A549 (cell line): ENCODE data around the gene MAML3. TPM values are rescaled to one million over a fixed set of nuclear protein-coding genes. Genes with fewer than 3 reads are reported as not detected.

Experiments
- ATAC-seq, 2 experiments: fragments of 200-7000 bp in 1 of 2; fragments of >200 bp in 1 of 2; cut with Nextera tagmentation in 1 of 2; cut with Tn5 transposase in 1 of 2; 3 replicates each; pipeline versions ENCODE4 v1.8.0 to v1.9.1; 2018 to 2020; ENCODE audit warnings: mild to moderate bottlenecking in 1 of 2, moderate library complexity in 1 of 2
- CTCF ChIA-PET: fragments of 300-600 bp; sonication (Branson Sonifier 250); formaldehyde crosslinking; extraction: SDS; loops from one replicate; lab custom pipeline; 2021; ENCODE audit warnings: antibody characterized with exemption, inconsistent platforms; lab: Yijun Ruan, JAX
- POLR2A ChIA-PET: fragments of 350-600 bp; formaldehyde crosslinking; extraction: SDS; loops from one replicate; lab custom pipeline; 2021; ENCODE audit warnings: antibody characterized with exemption, inconsistent platforms; lab: Yijun Ruan, JAX
- DNase-seq, 2 experiments: peaks; one replicate each; pipeline versions ENCODE4 v3.0.0 to v3.0.0-alpha.2; 2011 to 2016; ENCODE audit warnings: low read depth in 1 of 2, low spot score in 1 of 2
- FAIRE-seq: peaks from 2 replicates; lab custom pipeline; 2011; peaks lifted over from hg19 to GRCh38; lab: Jason Lieb, UNC
- H3K27ac ChIP-seq, 2 experiments: fragments of >200 bp; sonication (Bioruptor Twin); formaldehyde crosslinking; 3 replicates each; pipeline ENCODE4 v1.5.1; 2016 to 2017
- H3K4me1 ChIP-seq: fragments of >200 bp; sonication (Bioruptor Twin); formaldehyde crosslinking; 3 replicates; pipeline ENCODE4 v1.6.1; 2016
- H3K4me2 ChIP-seq: fragments of >200 bp; sonication (Bioruptor Twin); formaldehyde crosslinking; 3 replicates; pipeline ENCODE4 v1.6.1; 2016
- H3K4me3 ChIP-seq: fragments of >200 bp; sonication (Bioruptor Twin); formaldehyde crosslinking; 3 replicates; pipeline ENCODE4 v1.5.1; 2016
- H3K9me3 ChIP-seq: fragments of >200 bp; sonication (Bioruptor Twin); formaldehyde crosslinking; 3 replicates; pipeline ENCODE4 v1.6.1; 2016
- BCL3 ChIP-seq: fragments of >200 bp; sonication (Bioruptor Twin); formaldehyde crosslinking; IDR thresholded peaks from 3 replicates; pipeline ENCODE4 v1.6.1; 2016
- BHLHE40 ChIP-seq: IDR thresholded peaks from 2 replicates; pipeline ENCODE4 v1.6.1; 2012; ENCODE audit warnings: low read depth, low read length, inconsistent platforms
- CBX2 ChIP-seq: fragments of 200-600 bp; sonication (generic); IDR thresholded peaks from 2 replicates; pipeline ENCODE4 v1.6.1; 2016; ENCODE audit warnings: low read depth, mild to moderate bottlenecking, borderline replicate concordance
- CEBPB ChIP-seq, 2 experiments: fragments of >200 bp in 1 of 2; sonication (Bioruptor Twin) in 1 of 2; formaldehyde crosslinking in 1 of 2; IDR thresholded peaks; 2 replicates each; pipeline ENCODE4 v1.6.1; 2012 to 2016
- EHMT2 ChIP-seq: fragments of 200-600 bp; sonication (generic); IDR thresholded peaks from 2 replicates; pipeline ENCODE4 v1.6.1; 2016; ENCODE audit warnings: antibody characterized with exemption, low read depth, mild to moderate bottlenecking, moderate library complexity
- EP300 ChIP-seq, 2 experiments: fragments of >200 bp; sonication (Bioruptor Twin); formaldehyde crosslinking; IDR thresholded peaks; 2 replicates in 1 of 2; 3 replicates in 1 of 2; pipeline ENCODE4 v1.6.1; 2016 to 2017
- FOSL2 ChIP-seq, 2 experiments: fragments of 450-650 bp in 1 of 2; fragments of >200 bp in 1 of 2; sonication (Bioruptor Twin) in 1 of 2; formaldehyde crosslinking; IDR thresholded peaks; 2 replicates each; pipeline versions ENCODE4 v1.5.0 to v1.6.1; 2016 to 2020; ENCODE audit warnings: mild to moderate bottlenecking in 1 of 2, moderate library complexity in 1 of 2
- GATA3 ChIP-seq: IDR thresholded peaks from 2 replicates; pipeline ENCODE4 v1.6.1; 2012; ENCODE audit warnings: borderline replicate concordance
- HDAC2 ChIP-seq: fragments of 200-600 bp; sonication (generic); IDR thresholded peaks from 2 replicates; pipeline ENCODE4 v1.6.1; 2016
- HEYL ChIP-seq: fragments of 250-450 bp; sonication (Bioruptor Pico); IDR thresholded peaks from 2 replicates; pipeline ENCODE4 v1.8.0; 2021; ENCODE audit warnings: mild to moderate bottlenecking, moderate library complexity
- HOXB13 ChIP-seq: fragments of 250-450 bp; sonication (Bioruptor Pico); IDR thresholded peaks from 2 replicates; pipeline ENCODE4 v1.5.0; 2020; ENCODE audit warnings: low read depth, mild to moderate bottlenecking, moderate library complexity
- JUN ChIP-seq, 2 experiments: fragments of >200 bp; sonication (Bioruptor Twin); formaldehyde crosslinking; IDR thresholded peaks; 2 replicates in 1 of 2; 3 replicates in 1 of 2; pipeline ENCODE4 v1.6.1; 2016 to 2017
- JUNB ChIP-seq: fragments of >200 bp; sonication (Bioruptor Twin); formaldehyde crosslinking; IDR thresholded peaks from 2 replicates; pipeline ENCODE4 v1.6.1; 2016
- MAFK ChIP-seq: fragments of 450-650 bp; IDR thresholded peaks from 2 replicates; pipeline ENCODE4 v1.6.1; 2014; ENCODE audit not compliant: partially characterized antibody
- MAX ChIP-seq: IDR thresholded peaks from 2 replicates; pipeline ENCODE4 v1.6.1; 2012
- MAZ ChIP-seq: fragments of 150-350 bp; IDR thresholded peaks from 2 replicates; pipeline ENCODE4 v1.6.1; 2014; ENCODE audit warnings: antibody characterized with exemption, low read depth, low read length, borderline replicate concordance
- NFE2L2 ChIP-seq: fragments of 150-350 bp; conservative IDR thresholded peaks from 2 replicates; pipeline ENCODE4 v1.6.1; 2014; ENCODE audit warnings: low read length
- NR3C1 ChIP-seq: fragments of >200 bp; sonication (Bioruptor Twin); formaldehyde crosslinking; IDR thresholded peaks from 3 replicates; pipeline ENCODE4 v1.6.1; 2017
- PHF8 ChIP-seq: fragments of 200-600 bp; sonication (generic); IDR thresholded peaks from 2 replicates; pipeline ENCODE4 v1.6.1; 2016; ENCODE audit warnings: low read depth, mild to moderate bottlenecking, antibody characterized with exemption, moderate library complexity, borderline replicate concordance
- RARB ChIP-seq: fragments of 250-450 bp; sonication (Bioruptor Pico); IDR thresholded peaks from 2 replicates; pipeline ENCODE4 v1.8.0; 2021; ENCODE audit warnings: mild to moderate bottlenecking, moderate library complexity
- RNF2 ChIP-seq: fragments of 200-600 bp; sonication (generic); IDR thresholded peaks from 2 replicates; pipeline ENCODE4 v1.6.1; 2016; ENCODE audit warnings: low read depth, mild to moderate bottlenecking, antibody characterized with exemption, moderate library complexity, borderline replicate concordance
- TP53 ChIP-seq: fragments of 250-450 bp; sonication (Bioruptor Pico); IDR thresholded peaks from 2 replicates; pipeline ENCODE4 v1.5.0; 2021; ENCODE audit warnings: mild to moderate bottlenecking, moderate library complexity
- ZC3H11A ChIP-seq: fragments of 450-650 bp; IDR thresholded peaks from 2 replicates; pipeline ENCODE4 v1.6.1; 2014; ENCODE audit warnings: antibody characterized with exemption, mild to moderate bottlenecking
- whole genome bisulfite sequencing: methylation state at CpG from one replicate; pipeline ENCODE4 v1.1.6; 2017; ENCODE audit errors: missing lambda C conversion rate; 5-methylcytosine and 5-hydroxymethylcytosine counted together
- polyA plus RNA-seq, 4 experiments: library from polyadenylated mRNA; depleted of rRNA in 3 of 4; stranded (reverse); fragments of >200 nt; fragmentation: RNase III in 1 of 4; extraction: RNeasy Plus Mini Kit Qiagen cat#74134 plus additional on column Dnase treatment in 1 of 4; gene quantifications; 2 replicates in 3 of 4; 3 replicates in 1 of 4; pipeline ENCODE4 v1.2.3, GENCODE V29; 2011 to 2017
- TF ChIP-seq, protein P1 (sequence below): fragments of >200 bp; sonication (Bioruptor Twin); formaldehyde crosslinking; IDR thresholded peaks from 3 replicates; pipeline ENCODE4 v1.5.1; 2016
- TF ChIP-seq, protein P2 (sequence below): IDR thresholded peaks from 2 replicates; pipeline ENCODE4 v1.6.1; 2012; ENCODE audit warnings: low read depth, borderline replicate concordance

MAML3 gene
- polyA plus RNA-seq, 2 of the 4 experiments (the other 2 are of a cell fraction): 9.0 to 22.2 TPM

GRCh38 chr4:140042634-140043033 is 111.3 kb downstream of the MAML3 start:
- H3K9me3 ChIP-seq: no peaks in the 10 kb centered on the region
- no peak overlapping the region for H3K4me2 ChIP-seq
- no peak overlapping the region for H3K4me3 ChIP-seq
- DNase-seq: no peak
- peak overlapping the region; percentile 29 to 65; a peak in 4 of 6 replicates for H3K27ac ChIP-seq
- TF ChIP-seq, protein P1, sequence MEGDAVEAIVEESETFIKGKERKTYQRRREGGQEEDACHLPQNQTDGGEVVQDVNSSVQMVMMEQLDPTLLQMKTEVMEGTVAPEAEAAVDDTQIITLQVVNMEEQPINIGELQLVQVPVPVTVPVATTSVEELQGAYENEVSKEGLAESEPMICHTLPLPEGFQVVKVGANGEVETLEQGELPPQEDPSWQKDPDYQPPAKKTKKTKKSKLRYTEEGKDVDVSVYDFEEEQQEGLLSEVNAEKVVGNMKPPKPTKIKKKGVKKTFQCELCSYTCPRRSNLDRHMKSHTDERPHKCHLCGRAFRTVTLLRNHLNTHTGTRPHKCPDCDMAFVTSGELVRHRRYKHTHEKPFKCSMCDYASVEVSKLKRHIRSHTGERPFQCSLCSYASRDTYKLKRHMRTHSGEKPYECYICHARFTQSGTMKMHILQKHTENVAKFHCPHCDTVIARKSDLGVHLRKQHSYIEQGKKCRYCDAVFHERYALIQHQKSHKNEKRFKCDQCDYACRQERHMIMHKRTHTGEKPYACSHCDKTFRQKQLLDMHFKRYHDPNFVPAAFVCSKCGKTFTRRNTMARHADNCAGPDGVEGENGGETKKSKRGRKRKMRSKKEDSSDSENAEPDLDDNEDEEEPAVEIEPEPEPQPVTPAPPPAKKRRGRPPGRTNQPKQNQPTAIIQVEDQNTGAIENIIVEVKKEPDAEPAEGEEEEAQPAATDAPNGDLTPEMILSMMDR: no peak
- TF ChIP-seq MAZ (no peak), BHLHE40 (no peak), RARB (CRISPR knock-in tag) (no peak)
- ATAC-seq: no peak
- FAIRE-seq: no peak
- ChIA-PET CTCF (no interaction called here), POLR2A (no interaction called here)
- peaks cover 77% of the 10 kb centered on the region for H3K4me1 ChIP-seq
- WGBS: 84% methylated on average over 4 of the region's 4 CpGs

- no peak for TF ChIP-seq RARB (CRISPR knock-in tag)
- peak in 1 of 2 experiments; percentile 34; a peak in 1 of 5 replicates for TF ChIP-seq EP300 (IDR thresholded peaks at IDR 0.05)
- peak; percentile 45; the same call in 1 of the 2 replicates for TF ChIP-seq GATA3
- ATAC-seq (peak; percentile 51 to 62), DNase-seq (peak in 1 of 2 experiments; percentile 62), FAIRE-seq (no peak)
- Histone ChIP-seq H3K4me2 (peak overlapping the region; percentile 93), H3K9me3 (no peaks in the 10 kb centered on the region), H3K27ac (peak overlapping the region; percentile 96), H3K4me1 (peaks cover 59% of the 10 kb centered on the region), H3K4me3 (0 out of 3 replicates have a peak overlapping the region, but pooled peaks have one; percentile 18)
- CTCF ChIA-PET: interaction anchor here (1.0 to 3.1 kb wide), 6 partner anchors 7 to 44 kb away, joined by 3 to 20 read pairs (median 4); no protein-coding TSS in a partner anchor
- WGBS: 6% methylated on average over 3 of the region's 3 CpGs
- POLR2A ChIA-PET: interaction anchor here (1.2 to 3.1 kb wide), 6 partner anchors 11 to 114 kb away, joined by 5 to 26 read pairs (median 6); no protein-coding TSS in a partner anchor
Measured at GRCh38 chr4:140038031-140038533, 115.9 kb downstream of the MAML3 start.

GRCh38 chr4:140037353-140038030 is 116.5 kb downstream of the MAML3 start:
- FAIRE-seq (peak; percentile 77), ATAC-seq (peak; percentile 94 to 97), DNase-seq (peak; percentile 64 to 93)
- H3K4me3 ChIP-seq: peak overlapping the region; percentile 18; the same call in 1 of the 3 replicates
- peaks cover 57% of the 10 kb centered on the region for H3K4me1 ChIP-seq
- POLR2A ChIA-PET: interaction anchor here (1.2 to 3.1 kb wide), 6 partner anchors 12 to 114 kb away, joined by 5 to 26 read pairs (median 6); no protein-coding TSS in a partner anchor
- peak overlapping the region; percentile 96 for H3K27ac ChIP-seq
- 3% methylated on average over 6 of the region's 6 CpGs for WGBS
- CTCF ChIA-PET: interaction anchor here (0.5 to 3.1 kb wide), 9 partner anchors 8 to 354 kb away, joined by 3 to 20 read pairs (median 4); no protein-coding TSS in a partner anchor
- no peaks in the 10 kb centered on the region for H3K9me3 ChIP-seq
- H3K4me2 ChIP-seq: peak overlapping the region; percentile 93
- TF ChIP-seq MAX: peak; percentile 75
- peak in 1 of 2 experiments; percentile 52; a peak in 2 of 4 replicates for TF ChIP-seq CEBPB (IDR thresholded peaks at IDR 0.05)
- no peak for TF ChIP-seq PHF8
- TF ChIP-seq EHMT2: no peak
- no peak for TF ChIP-seq CBX2
- TF ChIP-seq, protein P1: no peak
- no peak for TF ChIP-seq HDAC2
- no peak for TF ChIP-seq NFE2L2
- no peak for TF ChIP-seq ZC3H11A
- TF ChIP-seq RNF2: no peak
- TF ChIP-seq BCL3: peak; percentile 57; the same call in 1 of the 3 replicates
- TF ChIP-seq EP300 (IDR thresholded peaks at IDR 0.05): peak; percentile 81; a peak in 4 of 5 replicates
- TF ChIP-seq HOXB13 (CRISPR knock-in tag): peak; percentile 51; the same call in 1 of the 2 replicates
- no peak for TF ChIP-seq BHLHE40
- TF ChIP-seq TP53: no peak
- TF ChIP-seq HEYL (CRISPR knock-in tag): no peak
- TF ChIP-seq MAFK: peak; percentile 41
- TF ChIP-seq MAZ: no peak
- TF ChIP-seq, protein P2, sequence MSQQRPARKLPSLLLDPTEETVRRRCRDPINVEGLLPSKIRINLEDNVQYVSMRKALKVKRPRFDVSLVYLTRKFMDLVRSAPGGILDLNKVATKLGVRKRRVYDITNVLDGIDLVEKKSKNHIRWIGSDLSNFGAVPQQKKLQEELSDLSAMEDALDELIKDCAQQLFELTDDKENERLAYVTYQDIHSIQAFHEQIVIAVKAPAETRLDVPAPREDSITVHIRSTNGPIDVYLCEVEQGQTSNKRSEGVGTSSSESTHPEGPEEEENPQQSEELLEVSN: no peak
- TF ChIP-seq NR3C1: no peak
- peak; percentile 72 to 74; a peak in 3 of 5 replicates for TF ChIP-seq JUN (IDR thresholded peaks at IDR 0.05)
- TF ChIP-seq FOSL2 (IDR thresholded peaks at IDR 0.05): peak; percentile 74
- peak; percentile 94 for TF ChIP-seq FOSL2 (CRISPR knock-in tag; IDR thresholded peaks at IDR 0.05)
- TF ChIP-seq GATA3: peak; percentile 96
- peak; percentile 90 for TF ChIP-seq JUNB
